Activated T-helper 1 cell treated with Interleukin-2 at 50 U/mL for 16 hours (primary cell): ENCODE data around the gene MFAP3.
"Not testable (repeated sequence)": the region's sequence is repeated elsewhere in the genome, so short reads cannot be mapped to it uniquely, and the experiment has no call there.

Source experiments
- DNase-seq: peaks from one replicate; pipeline ENCODE4 v3.0.0-alpha.2; 2020; ENCODE audit warnings: low read depth

MFAP3 gene

DNA sequence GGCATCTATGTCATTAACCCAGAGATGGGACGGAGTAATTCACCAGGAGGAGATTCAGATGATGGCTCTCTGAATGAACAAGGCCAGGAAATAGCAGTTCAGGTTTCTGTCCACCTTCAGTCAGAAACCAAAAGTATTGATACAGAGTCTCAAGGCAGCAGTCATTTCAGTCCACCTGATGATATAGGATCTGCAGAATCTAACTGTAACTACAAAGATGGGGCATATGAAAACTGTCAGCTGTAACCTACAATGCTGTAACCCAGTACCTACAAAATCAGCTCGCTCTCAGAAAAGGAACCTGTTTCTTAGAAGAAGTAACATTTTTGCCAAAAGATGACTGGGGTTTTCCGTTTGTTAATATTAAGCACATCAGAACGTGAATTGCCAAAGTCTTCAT, 14.7 kb downstream of the MFAP3 start:
- DNase-seq, result no peak

- DNase-seq, result no peak
Measured at GRCh38 chr5:154055201-154055600, 16.4 kb downstream of the MFAP3 start.

- DNase-seq, result no peak
Measured at GRCh38 chr5:154058055-154059038, 19.6 kb downstream of the MFAP3 start.

DNA sequence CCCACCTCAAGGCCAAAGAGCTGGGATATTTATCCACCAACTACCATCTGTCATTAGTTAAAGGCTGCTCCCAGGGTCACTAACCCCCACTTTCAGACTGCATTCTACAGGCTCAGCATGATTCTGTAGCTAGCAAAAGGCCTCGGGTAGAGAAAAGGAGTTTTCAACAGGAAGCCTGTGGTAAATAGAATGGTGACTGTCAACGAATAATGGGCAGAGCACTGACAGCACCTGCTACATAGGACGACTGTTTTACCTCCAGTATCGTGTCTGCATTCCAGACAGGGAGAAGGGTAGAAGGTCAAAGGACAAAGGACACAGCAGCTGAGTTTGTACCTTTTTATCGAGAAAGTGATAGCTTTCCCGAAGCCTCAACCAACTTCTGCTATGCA, 20.3 kb downstream of the MFAP3 start:
- DNase-seq, result no peak

- DNase-seq, result no peak
Measured at GRCh38 chr5:154059583-154059982, 20.8 kb downstream of the MFAP3 start.

GRCh38 chr5:154060606-154061005, 21.8 kb downstream of the MFAP3 start:
- no peak for DNase-seq

- no peak for DNase-seq
Measured at GRCh38 chr5:154063372-154063771, 24.6 kb downstream of the MFAP3 start.

GRCh38 chr5:154065971-154066370, 27.2 kb downstream of the MFAP3 start:
- no peak for DNase-seq

DNA sequence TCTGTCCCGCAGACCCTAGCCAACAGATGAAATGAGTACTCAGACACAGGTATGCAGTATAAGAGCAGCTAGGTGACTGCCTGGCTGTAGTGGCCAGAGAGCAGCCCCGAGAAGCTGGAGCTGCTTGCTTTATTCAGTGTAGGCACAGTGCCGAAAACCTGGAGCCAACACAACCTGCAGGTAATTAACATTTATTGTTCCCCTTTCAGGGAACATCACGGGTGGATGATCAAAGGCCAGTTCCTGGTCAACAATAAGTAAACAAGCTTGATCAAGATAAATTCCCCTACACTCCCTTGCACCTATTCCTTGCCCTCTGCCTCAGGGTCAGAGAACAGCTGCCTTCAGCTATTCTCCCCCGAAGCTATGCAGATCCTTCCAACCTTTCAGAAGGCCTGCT, 31.1 kb downstream of the MFAP3 start:
- not testable (repeated sequence) for DNase-seq

DNA sequence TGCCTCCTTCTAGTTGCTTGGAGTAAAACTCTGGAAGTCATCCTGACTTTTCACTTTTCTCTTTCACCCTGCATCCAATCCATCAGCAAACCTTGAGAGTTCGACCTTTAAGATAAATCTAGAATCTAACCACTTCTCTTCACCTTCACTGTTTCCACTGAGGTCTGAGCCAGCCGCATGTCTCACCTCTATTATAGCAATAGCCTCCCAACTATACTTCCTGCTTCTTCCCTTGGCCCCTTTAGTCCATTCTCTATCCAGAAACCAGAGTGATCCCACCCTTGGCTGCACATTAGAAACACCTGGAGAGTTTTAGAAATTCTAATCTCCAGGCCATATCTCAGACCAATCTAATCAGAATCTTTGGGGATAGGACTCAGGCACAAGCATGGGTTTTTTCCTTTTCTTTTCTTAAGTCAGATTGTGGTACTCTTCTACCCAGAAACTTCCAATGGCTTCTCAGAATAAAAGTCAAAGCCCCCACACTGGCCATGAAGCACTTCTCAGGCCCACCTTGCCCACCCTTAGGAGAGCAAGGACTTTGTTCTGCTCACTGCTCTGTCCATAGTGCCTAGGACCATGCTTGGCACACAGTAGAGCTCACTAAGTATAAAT, 33.1 kb downstream of the MFAP3 start:
- no peak for DNase-seq

GRCh38 chr5:154072414-154073171, 33.8 kb downstream of the MFAP3 start:
- peak; percentile 69 for DNase-seq

GRCh38 chr5:154076240-154076922, 37.6 kb downstream of the MFAP3 start:
- DNase-seq, result no peak

- no peak for DNase-seq
Measured at GRCh38 chr5:154077696-154078095, 38.9 kb downstream of the MFAP3 start.

DNA sequence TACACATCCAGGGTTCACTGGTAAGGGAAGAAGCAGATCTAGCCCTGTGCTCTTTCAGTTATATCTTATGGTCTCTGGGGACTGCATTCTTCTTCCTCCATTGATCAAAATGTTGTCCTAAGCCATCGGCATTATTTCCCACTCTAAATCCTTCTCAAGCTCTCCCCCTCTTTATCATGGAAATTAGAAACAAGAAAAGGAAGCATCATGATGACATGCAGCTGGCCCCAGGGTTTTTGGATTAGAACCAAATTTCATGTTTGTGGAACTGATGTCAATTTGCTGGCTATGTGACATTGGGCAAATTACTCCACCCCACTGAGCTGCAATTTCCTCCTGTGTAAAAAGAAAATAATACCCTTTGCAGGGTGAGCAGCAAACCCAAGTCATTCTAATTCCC, 39.5 kb downstream of the MFAP3 start:
- DNase-seq, result no peak

DNA sequence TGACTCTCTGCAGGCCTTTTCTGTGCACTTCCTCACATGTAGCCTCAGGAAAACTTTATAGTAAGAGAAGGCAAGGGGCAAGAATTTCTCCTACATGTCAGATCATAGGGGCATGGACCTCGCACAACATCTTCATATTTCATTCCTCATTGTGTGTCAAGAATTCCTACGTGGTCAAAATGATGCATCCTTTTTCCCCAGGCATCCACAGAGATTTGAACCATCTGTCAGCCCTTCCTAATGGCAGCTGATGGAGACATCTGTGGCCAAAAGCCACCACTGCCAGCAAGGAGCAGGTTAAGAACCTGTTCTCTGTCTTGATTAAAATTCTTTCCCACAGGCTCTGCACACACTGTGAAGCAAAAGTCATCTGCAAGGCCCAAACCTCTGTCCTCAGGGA, 42.5 kb downstream of the MFAP3 start:
- DNase-seq, result no peak

DNA sequence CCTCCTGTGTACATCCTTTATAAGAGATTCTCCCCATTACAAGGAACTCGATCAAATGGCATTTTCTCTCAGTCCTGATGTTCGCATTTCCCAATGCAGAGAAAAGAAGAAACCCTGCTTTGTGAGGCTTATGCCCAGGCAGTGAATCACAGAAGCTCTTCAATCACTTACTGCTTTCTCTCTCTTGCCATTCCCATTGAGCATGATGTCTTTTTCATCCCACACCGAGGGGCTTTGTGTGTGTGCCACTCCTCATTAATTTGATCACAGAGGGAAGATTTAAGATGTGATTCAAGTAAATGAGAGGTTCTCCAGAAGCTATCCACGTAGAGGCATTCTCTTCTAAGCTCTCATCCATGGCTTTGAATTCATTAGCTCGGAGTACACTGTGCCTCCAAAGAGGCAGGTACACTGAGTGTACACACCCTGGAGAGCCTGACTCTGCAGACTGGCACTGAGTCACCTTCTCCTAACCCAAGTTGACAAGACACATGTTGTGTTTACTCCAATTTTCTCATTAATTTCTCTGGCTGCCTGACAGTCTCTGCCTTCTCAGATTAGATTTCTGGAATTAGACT, 45.4 kb downstream of the MFAP3 start:
- no peak for DNase-seq

- DNase-seq, result no peak
Measured at GRCh38 chr5:154086146-154086545, 47.4 kb downstream of the MFAP3 start.

DNA sequence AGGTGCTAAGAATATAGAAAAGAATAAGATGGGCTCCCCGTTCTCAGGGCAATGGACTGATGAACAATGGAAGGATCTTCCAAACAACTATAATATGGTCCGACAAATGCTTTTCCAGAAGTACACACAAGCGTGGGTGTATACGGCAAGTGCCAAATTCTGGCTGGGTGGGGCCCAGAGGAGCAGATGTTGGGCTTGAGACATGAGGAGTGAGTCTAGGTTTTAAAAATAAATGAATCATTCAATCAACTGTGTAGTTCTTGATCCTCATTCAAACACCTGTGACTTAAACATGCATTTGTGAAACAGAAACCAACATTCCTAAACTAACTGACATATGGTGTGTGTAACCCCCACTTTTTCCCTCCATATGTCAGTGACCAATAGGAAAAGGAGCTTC, 47.9 kb downstream of the MFAP3 start:
- DNase-seq, result no peak

GRCh38 chr5:154087260-154087659, 48.5 kb downstream of the MFAP3 start:
- DNase-seq, result no peak

- no peak for DNase-seq
Measured at GRCh38 chr5:154088801-154089200, 50.0 kb downstream of the MFAP3 start.

GRCh38 chr5:154090656-154091055, 51.9 kb downstream of the MFAP3 start:
- DNase-seq, result no peak
